ENCODE data around the gene CCDC89. TPM values are rescaled to one million over a fixed set of nuclear protein-coding genes. Genes with fewer than 3 reads are reported as not detected.

CCDC89 gene
- total and polyA plus RNA-seq, 2 donors, result 2.3 to 4.1 TPM

DNA sequence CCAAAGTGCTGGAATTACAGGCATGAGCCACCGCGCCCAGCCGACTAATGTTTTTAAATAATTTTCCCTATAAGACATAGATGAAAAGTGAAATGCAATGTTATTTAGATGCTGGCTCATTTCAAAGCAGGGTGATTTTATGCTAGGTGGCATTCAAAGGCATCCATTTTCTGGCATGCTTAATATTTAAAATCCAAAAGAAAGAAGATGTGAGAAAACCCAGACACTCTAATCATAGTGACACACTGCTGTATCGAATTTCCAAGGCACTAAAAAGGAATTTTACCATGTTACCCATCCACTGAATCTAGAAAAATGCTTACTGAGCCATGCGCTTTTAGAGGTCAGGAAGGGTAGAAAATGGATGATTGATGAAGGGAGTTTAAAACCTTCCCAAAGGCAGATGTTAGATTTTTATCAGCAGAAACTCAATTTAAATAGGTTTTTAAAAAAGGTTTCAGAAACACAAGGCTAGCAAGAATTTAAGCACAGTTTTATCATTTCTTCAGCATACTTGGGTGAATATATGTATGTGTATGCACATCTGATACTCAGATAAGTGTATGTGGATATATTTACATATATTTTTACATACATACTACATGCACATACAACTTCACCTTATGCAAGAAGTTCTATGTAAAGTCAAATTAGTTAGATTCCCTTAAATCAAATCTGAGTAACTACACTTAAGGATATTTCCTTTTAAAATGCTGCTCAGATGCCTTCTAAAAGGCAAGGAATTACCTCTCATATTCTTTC is 24.1 kb upstream of the CCDC89 start:
- Histone ChIP-seq H3K36me3 (ENCODE audit: insufficient read depth) (peaks cover 3% of the 10 kb centered on the region), H3K4me3 (ENCODE audit: low read depth, low read length) (no peak overlapping the region), H3K4me1 (ENCODE audit: insufficient read depth) (no peaks in the 10 kb centered on the region), H3K27ac (ENCODE audit: low read depth) (no peak overlapping the region)
- 83% methylated on average over 5 of the region's 5 CpGs for WGBS
- DNase-seq (ENCODE audit: extremely low spot score), result no peak

DNA sequence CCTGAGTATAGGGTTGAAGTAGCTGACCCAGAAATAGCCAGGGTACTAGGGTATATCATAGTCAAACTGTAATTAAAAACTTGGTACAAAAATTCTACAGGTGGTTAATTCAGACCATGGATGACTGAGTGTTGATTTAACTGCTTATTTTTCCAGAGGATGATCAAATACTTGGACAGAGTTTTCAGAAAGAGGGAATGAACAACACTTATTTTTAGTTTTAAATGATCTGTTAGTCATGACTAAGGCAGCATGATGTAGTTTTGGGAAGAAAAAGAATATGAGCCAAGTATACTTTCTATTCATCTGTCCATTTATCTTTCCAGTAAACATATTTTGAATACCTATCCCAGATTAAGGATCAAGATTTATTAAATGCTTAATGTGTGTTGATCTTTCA is 19.8 kb upstream of the CCDC89 start:
- DNase-seq (ENCODE audit: extremely low spot score), result no peak
- H3K27ac ChIP-seq (ENCODE audit: low read depth), result no peak overlapping the region
- H3K4me3 ChIP-seq (ENCODE audit: low read depth, low read length), result no peak overlapping the region
- H3K4me1 ChIP-seq (ENCODE audit: insufficient read depth), result no peaks in the 10 kb centered on the region
- H3K36me3 ChIP-seq (ENCODE audit: insufficient read depth), result no peaks in the 10 kb centered on the region

GRCh38 chr11:85704967-85705366 is 19.0 kb upstream of the CCDC89 start:
- no peak overlapping the region for H3K4me3 ChIP-seq (ENCODE audit: low read depth, low read length)
- no peaks in the 10 kb centered on the region for H3K4me1 ChIP-seq (ENCODE audit: insufficient read depth)
- WGBS, result 97% methylated on average over 3 of the region's 3 CpGs
- DNase-seq (ENCODE audit: extremely low spot score), result no peak
- H3K27ac ChIP-seq (ENCODE audit: low read depth), result no peak overlapping the region
- H3K36me3 ChIP-seq (ENCODE audit: insufficient read depth), result no peaks in the 10 kb centered on the region

GRCh38 chr11:85699957-85700741 is 14.2 kb upstream of the CCDC89 start:
- WGBS, result 83% methylated on average over 2 of the region's 2 CpGs
- peaks cover 3% of the 10 kb centered on the region for H3K36me3 ChIP-seq (ENCODE audit: insufficient read depth)
- H3K4me3 ChIP-seq (ENCODE audit: low read depth, low read length), result no peak overlapping the region
- H3K4me1 ChIP-seq (ENCODE audit: insufficient read depth), result no peaks in the 10 kb centered on the region
- H3K27ac ChIP-seq (ENCODE audit: low read depth), result no peak overlapping the region
- no peak for DNase-seq (ENCODE audit: extremely low spot score)

GRCh38 chr11:85698195-85698594 is 12.2 kb upstream of the CCDC89 start:
- no peak overlapping the region for H3K4me3 ChIP-seq (ENCODE audit: low read depth, low read length)
- no peaks in the 10 kb centered on the region for H3K4me1 ChIP-seq (ENCODE audit: insufficient read depth)
- DNase-seq (ENCODE audit: extremely low spot score), result no peak
- no peak overlapping the region for H3K27ac ChIP-seq (ENCODE audit: low read depth)
- H3K36me3 ChIP-seq (ENCODE audit: insufficient read depth), result peaks cover 3% of the 10 kb centered on the region
- 55% methylated on average over 1 of the region's 1 CpG for WGBS

GRCh38 chr11:85697747-85698146 is 11.8 kb upstream of the CCDC89 start:
- 84% methylated on average over 2 of the region's 2 CpGs for WGBS
- Histone ChIP-seq H3K4me3 (ENCODE audit: low read depth, low read length) (no peak overlapping the region), H3K36me3 (ENCODE audit: insufficient read depth) (peaks cover 3% of the 10 kb centered on the region), H3K4me1 (ENCODE audit: insufficient read depth) (no peaks in the 10 kb centered on the region), H3K27ac (ENCODE audit: low read depth) (no peak overlapping the region)
- no peak for DNase-seq (ENCODE audit: extremely low spot score)

DNA sequence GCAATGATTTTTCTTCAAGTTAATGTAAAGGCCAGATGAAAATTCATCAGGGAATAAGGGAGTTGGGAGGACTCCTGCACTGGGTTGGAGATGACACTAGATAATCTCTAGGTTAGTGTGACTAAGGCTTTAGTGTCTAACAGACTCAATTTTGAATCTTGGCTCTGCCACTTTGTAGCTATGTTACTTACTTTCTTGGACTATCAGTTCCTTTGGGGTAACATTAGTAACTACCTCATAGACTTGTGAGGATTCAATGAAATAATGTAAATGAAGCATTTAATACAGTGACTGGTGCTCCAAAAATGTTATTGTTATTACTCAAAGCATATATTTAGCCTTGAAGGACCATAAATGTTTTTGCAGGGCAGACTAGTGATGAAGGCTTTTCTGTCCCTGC is 9.6 kb upstream of the CCDC89 start:
- H3K36me3 ChIP-seq (ENCODE audit: insufficient read depth), result peaks cover 3% of the 10 kb centered on the region
- no peak overlapping the region for H3K27ac ChIP-seq (ENCODE audit: low read depth)
- H3K4me3 ChIP-seq (ENCODE audit: low read depth, low read length), result no peak overlapping the region
- H3K4me1 ChIP-seq (ENCODE audit: insufficient read depth), result no peaks in the 10 kb centered on the region
- no peak for DNase-seq (ENCODE audit: extremely low spot score)

- H3K27ac ChIP-seq (ENCODE audit: low read depth), result no peak overlapping the region
Observed at GRCh38 chr11:85694385-85694980, 8.5 kb upstream of the CCDC89 start.

DNA sequence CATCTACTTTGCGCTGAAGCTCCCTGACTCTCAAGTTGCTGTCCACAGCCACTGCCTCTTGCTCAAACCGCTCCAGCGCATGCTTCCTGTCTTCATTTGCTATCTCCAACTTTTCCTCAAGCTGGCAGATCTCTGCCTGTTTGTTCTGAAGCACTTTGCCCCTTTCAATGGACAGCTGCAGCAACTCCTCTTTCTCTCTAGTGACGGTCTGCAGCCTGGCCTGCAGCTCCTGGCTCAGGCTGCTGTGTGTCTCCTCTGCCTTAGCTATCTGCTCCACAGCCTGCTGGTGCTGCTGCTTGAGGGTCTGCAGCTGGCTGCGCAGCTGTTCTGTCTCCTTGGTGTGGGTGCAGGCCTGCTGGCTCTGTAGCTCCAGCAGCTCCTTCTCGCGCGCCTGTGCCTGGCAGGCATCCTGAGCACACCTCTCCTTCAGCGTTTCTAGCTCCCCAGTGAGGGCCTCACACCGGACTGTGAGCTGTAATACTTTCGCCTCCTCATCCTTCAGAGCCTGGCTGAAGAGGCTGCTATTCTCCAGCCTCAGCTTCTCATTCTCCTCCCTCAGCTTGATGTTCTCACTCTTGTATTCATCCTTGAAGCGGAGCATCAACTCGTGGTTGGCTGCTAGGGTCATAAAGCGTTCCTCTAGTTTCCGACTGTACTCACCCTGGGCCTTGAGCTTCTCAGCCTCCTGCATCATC is 723 bp downstream of the CCDC89 start:
- WGBS, result 35% methylated on average over 15 of the region's 15 CpGs
- no peaks in the 10 kb centered on the region for H3K4me1 ChIP-seq (ENCODE audit: insufficient read depth)
- H3K4me3 ChIP-seq (ENCODE audit: low read depth, low read length), result peak overlapping the region; percentile 14
- DNase-seq (ENCODE audit: extremely low spot score), result peak; percentile 65
- peak overlapping the region; percentile 14 for H3K27ac ChIP-seq (ENCODE audit: low read depth)
- H3K36me3 ChIP-seq (ENCODE audit: insufficient read depth), result no peaks in the 10 kb centered on the region

More at GRCh38 chr11:85694385-85694980, 8.5 kb upstream of the CCDC89 start:
- H3K4me3 ChIP-seq (ENCODE audit: low read depth, low read length), result no peak overlapping the region
- DNase-seq (ENCODE audit: extremely low spot score), result no peak
- peaks cover 3% of the 10 kb centered on the region for H3K36me3 ChIP-seq (ENCODE audit: insufficient read depth)
- 96% methylated on average over 1 of the region's 1 CpG for WGBS
- H3K4me1 ChIP-seq (ENCODE audit: insufficient read depth), result no peaks in the 10 kb centered on the region

DNA sequence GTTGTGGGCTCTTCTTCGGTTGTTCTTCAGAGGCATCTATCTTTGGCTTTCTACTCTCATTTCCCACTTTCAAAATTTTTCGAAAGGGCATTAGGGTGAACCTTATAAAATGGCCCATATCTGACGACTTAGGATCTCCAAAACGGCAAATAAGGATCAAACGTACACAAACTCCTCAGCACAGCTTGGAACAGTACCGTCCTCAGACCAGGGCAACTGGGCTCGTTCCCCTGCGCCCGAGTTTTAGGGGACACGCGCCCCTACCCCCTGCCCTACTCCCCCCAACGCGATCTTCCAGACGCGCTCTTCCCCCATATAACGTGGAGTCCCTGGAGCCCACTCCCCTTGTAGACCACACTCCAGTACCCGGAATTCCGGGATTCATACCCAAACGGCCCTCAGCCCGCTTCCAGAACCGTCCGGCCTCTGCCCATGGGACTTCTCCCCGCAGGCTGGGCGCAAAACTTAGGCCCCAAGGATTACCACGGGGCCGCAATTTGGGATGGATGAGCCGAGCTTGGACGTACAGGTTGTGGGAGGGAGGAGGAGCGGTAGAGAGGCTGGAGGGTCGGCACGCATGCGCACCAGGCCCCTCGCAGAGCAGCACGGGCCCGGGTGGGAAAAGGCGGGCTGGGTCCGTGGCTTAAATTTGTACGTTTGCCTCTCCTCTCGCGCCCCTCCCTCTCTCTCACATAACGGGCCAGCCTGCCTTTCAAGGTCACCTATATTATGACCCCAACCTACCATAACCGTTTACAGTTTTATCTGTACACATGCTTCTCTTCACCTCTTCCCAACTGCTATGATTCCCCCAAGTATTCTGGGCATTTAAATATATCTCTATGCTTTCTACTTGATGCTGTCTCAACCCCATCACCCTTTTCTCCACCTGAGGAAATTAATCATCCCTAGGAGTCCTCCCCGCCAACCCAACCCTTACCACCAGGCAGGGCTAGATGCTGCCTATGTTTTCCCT is 3.4 kb downstream of the CCDC89 start:
- peak overlapping the region; percentile 54 for H3K4me3 ChIP-seq (ENCODE audit: low read depth, low read length)
- no peak overlapping the region for H3K27ac ChIP-seq (ENCODE audit: low read depth)
- no peaks in the 10 kb centered on the region for H3K36me3 ChIP-seq (ENCODE audit: insufficient read depth)
- peak; percentile 46 for DNase-seq (ENCODE audit: extremely low spot score)
- 28% methylated on average over 43 of the region's 43 CpGs for WGBS
- no peaks in the 10 kb centered on the region for H3K4me1 ChIP-seq (ENCODE audit: insufficient read depth)

- Histone ChIP-seq H3K4me1 (ENCODE audit: insufficient read depth) (no peaks in the 10 kb centered on the region), H3K27ac (ENCODE audit: low read depth) (no peak overlapping the region), H3K4me3 (ENCODE audit: low read depth, low read length) (no peak overlapping the region), H3K36me3 (ENCODE audit: insufficient read depth) (no peaks in the 10 kb centered on the region)
- 72% methylated on average over 1 of the region's 1 CpG for WGBS
- no peak for DNase-seq (ENCODE audit: extremely low spot score)
Observed at GRCh38 chr11:85680897-85681296, 5.1 kb downstream of the CCDC89 start.

DNA sequence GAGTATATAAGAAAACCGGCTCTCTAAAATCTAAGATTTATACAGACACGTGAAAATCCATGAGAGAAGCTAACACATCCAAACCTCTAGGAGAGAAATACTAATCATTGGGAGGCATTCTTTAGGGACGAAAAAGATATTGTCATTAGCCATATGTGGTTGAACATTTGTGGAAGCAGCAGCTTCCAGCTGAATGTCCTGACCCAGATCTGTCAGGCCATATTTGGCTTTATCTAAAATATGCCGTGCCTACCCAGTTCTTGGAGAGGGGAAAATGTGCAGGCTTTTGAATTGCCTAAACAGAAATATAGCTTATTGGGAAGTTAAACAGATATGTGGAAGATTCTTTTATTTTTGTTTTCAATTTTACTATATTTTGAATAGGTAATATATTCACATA is 6.4 kb downstream of the CCDC89 start:
- WGBS, result 56% methylated on average over 4 of the region's 4 CpGs
- Histone ChIP-seq H3K4me3 (ENCODE audit: low read depth, low read length) (no peak overlapping the region), H3K27ac (ENCODE audit: low read depth) (no peak overlapping the region), H3K4me1 (ENCODE audit: insufficient read depth) (no peaks in the 10 kb centered on the region), H3K36me3 (ENCODE audit: insufficient read depth) (no peaks in the 10 kb centered on the region)
- no peak for DNase-seq (ENCODE audit: extremely low spot score)

- 91% methylated on average over 3 of the region's 3 CpGs for WGBS
- no peak overlapping the region for H3K27ac ChIP-seq (ENCODE audit: low read depth)
- H3K4me1 ChIP-seq (ENCODE audit: insufficient read depth), result no peaks in the 10 kb centered on the region
- DNase-seq (ENCODE audit: extremely low spot score), result no peak
- H3K36me3 ChIP-seq (ENCODE audit: insufficient read depth), result no peaks in the 10 kb centered on the region
- H3K4me3 ChIP-seq (ENCODE audit: low read depth, low read length), result no peak overlapping the region
Observed at GRCh38 chr11:85673393-85673792, 12.6 kb downstream of the CCDC89 start.

All from urinary bladder (tissue), 4 donors.